RCC 7860 (cell line): ENCODE data around the gene OMP.

Experiments used
- DNase-seq: peaks from one replicate; pipeline ENCODE4 v3.0.0-alpha.2; 2015; ENCODE audit warnings: low spot score
- FAIRE-seq: peaks from 2 replicates; lab custom pipeline; 2012; peaks lifted over from hg19 to GRCh38; lab: Jason Lieb, UNC

The OMP gene

DNA sequence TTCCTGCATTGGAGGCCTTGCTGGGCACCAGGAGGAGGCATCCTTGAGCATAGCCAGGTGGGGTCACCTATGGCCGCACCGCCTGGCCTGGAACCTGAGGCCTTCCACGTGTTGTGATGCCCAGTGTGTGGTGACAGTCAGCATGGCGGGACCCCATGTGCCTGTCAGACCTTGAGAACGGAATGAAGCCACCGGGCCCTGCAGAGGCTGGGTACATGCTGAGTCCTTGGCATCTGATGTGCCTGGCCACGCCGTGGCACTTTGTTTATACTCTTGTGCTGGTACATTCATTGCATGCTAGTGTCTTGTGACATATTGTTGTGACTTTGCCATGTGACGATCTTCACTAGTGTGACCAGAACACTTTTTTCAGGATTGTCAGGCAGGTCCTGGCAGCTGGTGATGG, 16.9 kb downstream of the OMP start:
- FAIRE-seq (no peak), DNase-seq (no peak)

DNA sequence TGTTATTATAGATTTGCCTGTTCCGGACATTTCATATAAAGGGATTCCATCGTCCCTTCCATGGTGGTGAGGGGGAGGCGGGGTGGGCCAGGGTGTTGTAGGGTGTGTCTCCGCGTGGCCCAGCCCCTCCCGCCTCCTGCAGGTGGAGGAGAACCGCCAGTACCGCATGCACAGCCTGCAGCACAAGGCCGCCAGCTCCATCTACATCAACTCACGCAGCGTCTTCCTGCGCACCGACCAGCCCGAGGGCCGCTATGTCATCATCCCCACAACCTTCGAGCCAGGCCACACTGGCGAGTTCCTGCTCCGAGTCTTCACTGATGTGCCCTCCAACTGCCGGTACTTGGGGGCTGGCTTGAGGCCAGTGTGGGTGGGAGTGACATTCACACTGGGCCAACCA, 17.9 kb downstream of the OMP start:
- DNase-seq = no peak
- no peak for FAIRE-seq

DNA sequence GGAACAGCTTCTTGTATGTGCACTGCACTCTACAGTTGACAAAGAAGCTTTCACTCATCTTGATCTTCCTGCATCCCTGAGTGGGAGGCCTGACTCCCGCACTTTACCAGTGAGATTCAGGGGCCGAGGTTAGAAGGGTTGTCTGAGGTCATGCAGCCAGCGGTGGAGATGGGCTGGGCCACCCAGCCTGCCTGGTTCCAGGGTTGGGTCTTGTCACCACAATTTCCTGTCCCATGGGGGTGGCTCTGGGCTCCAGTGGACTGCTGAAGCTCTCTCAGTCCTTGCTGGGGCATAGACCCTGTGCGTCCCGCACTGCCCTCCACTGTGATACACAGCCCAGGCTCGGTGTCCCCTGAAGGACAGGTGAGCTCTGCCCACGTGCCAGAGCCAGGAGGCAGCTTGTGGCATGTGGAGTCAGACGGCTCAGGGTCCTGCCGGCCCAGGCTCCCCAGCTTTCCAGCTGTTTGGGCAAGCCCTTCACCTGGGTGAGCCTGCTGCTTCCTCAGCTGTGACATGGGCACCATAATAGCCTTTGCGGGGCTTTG, 18.5 kb downstream of the OMP start:
- no peak for FAIRE-seq
- DNase-seq = no peak

DNA sequence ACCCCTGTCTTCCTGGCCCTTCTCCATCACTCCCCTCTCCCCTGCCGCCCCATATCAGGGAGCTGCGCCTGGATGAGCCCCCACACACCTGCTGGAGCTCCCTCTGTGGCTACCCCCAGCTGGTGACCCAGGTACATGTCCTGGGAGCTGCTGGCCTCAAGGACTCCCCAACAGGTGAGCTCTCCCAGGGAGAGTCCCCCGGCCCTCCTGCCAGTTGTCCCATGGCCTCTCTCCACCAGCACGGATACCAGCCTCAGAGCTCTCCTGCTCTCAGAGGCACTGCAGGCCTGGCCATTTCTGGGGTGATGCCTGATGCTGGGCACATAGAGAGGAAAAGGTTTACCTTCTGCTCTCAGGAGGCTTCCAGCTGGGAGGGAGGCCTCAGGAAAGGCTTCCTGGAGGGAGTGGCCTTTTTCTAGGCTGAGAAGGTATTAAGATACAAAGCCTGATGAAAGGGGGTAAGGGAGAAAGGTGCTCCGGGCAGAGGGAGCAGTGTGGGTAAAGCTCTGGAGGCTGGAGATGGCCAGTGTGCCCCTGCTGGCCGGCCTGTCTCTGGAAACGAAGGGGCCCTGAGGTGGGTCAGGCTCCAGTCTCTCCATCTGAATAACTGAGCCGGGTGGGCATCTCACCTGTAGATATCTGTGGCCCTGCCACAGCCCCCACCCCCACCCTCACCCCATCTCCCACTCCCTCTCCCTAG, 19.4 kb downstream of the OMP start:
- no peak for FAIRE-seq
- DNase-seq = no peak

DNA sequence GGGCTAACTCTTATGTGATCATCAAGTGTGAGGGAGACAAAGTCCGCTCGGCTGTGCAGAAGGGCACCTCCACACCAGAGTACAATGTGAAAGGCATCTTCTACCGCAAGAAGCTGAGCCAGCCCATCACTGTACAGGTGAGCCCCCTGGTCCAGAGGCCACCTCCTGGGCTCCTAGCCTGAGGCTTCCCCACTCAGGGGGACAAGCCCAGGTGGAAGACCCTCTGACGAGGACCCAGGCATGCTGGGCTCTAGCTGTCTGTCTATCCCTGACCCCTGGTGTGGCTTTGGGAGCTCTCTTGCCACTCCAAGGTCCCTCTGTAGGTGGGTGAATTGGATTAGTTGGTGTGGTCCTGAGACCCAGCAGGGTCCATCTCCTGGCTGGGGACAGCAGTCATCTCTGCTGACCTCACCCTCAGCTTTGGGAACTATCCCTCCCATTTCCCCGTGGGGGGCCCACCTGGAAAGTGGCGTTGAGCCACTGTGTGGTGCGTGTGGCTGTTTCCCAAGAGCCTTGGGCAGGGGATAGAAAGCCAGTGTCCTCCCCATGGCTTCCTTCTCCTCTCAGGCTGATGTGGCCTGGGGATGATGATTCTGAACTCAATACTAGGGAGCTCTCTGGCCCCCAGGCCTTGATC, 20.1 kb downstream of the OMP start:
- FAIRE-seq (no peak), DNase-seq (no peak)

DNA sequence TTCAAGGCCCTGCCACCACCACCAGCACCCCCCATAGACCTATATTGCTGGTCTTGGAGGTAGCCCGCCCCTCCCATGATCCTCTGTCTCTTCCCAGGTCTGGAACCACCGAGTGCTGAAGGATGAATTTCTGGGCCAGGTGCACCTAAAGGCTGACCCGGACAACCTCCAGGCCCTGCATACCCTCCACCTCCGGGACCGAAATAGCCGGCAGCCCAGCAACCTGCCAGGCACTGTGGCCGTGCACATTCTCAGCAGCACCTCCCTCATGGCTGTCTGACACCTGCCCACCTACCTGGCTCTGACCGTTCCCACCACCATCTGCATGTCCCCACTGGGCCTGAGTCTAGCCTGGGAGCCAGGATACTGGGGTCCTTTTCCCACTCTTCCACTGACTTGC, 21.0 kb downstream of the OMP start:
- FAIRE-seq = no peak
- DNase-seq = no peak

DNA sequence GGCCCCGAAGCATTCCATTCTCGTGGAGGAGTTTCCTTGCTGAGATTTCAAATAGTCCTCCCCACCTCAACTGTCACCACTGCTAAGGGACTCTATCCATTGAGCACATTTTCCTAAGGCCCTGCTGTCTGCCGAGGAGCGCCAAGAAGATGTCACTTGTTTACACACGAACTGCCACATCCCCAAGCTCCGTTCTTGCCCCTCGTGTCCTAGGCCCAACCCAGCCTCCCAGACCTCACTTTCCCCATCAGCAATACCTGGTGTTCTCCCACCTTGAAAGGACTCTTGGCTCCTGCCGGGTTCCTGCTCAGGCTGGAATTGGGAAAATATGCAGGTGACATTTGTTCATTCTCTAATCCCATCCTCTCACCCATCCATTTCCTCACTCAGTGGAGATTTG, 21.4 kb downstream of the OMP start:
- no peak for FAIRE-seq
- DNase-seq = no peak

DNA sequence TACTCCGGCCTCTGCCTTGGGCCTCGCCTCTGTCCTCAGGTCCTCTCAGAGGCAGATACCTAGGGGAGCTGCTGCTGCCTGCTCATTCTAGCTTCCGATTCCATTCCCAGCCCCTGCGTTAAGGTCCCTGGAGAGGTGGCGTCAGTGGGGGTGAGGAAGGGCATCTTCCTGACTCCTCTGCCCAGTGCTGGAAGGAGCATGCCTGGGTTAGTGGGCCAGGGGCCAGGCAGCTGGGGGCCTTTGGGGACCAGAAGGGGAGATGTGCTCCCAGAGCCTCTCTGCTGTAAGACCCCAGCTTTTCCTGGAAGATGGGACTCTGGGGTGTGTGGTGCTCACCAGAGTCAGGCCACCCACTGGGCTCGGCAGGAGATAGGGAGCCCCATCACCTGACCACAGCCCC, 21.8 kb downstream of the OMP start:
- no peak for DNase-seq
- no peak for FAIRE-seq

DNA sequence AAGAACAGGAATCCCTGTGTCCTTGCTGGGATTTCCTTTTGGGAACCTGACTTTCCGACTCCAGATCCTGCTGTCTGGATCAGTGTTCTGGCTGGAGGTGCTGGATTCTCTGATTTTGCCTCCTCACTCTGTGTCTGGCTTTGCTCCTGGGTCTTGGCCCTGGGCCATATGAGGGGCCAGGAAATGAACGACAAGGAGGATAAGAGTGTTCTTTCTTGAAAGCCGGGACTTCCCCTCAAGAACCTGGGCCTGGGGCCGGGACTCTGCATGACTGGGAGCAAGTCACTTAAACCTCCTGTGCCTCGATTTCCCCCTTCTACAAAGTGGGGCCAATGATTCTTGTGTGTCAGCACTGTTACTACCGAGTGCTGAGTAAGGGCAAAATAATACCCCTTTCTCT, 22.6 kb downstream of the OMP start:
- FAIRE-seq (no peak), DNase-seq (no peak)

DNA sequence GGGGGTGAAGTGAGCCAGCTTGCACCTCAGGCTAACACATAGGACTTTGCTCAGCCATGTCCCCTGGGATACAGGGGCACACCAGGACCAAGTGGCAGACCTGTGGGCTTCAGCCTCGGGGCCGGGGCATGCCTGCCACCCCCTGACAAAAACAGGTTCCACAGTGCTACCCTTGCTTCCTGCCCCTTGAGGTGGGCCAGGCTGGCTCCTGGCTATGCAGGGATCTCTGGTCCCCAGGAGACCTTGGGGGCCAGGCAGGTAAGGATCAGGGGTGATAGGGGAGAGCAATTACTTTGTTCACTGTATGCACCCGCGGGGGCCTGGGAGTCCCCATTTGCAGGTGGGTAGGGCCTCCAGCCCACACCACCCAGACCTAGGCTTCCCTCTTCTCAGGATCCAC, 23.1 kb downstream of the OMP start:
- no peak for FAIRE-seq

DNA sequence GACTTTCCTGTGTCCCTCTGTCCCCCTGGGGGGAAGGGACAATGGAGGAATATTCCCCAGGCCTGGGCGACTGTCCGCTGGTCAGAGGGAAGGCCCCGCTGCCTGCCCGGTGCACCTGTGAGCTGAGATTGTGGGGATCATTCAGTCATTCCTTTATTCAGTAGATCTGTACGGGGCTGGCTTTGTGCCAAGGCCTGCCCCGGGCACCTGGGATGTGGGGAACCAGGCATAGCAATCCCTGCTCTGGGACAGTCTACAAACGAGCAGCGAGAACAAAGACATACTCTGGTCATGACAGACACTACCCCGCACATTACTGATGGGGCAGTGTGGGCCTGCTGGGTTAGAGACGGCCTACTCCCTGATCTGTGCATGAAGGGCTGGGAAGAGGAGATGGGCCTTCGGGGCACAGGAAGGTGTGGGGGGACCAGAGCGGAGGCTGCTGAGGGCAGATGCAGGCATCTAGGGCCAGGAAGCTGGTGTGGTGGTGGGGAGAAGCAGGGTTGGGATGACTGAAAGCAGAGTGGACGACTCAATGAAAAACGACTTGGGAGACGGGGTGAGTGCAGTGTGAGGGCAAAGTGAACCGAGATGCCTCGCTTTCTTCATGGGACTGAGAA, 23.6 kb downstream of the OMP start:
- DNase-seq (no peak), FAIRE-seq (no peak)

More for the DNA sequence above, 23.1 kb downstream of the OMP start:
- no peak for DNase-seq

DNA sequence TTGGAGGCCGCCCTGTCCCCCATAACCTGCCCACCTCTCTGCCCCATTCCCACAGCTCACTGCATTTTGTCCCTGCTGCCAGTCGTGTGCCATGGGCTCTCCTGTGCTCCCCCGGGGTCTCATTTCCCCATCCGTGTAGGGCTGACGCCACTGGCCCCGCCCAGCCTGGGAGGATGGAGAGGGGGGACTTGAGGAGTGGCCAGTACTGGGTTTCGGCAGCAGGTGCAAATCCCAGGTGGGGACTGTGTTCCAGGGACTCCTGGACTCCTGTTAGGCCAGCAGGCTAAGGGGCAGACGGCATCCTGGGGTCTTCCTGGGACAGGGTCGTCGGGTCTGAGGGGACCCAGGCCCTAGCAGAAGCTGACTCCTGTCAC, 24.2 kb downstream of the OMP start:
- no peak for DNase-seq
- no peak for FAIRE-seq

DNA sequence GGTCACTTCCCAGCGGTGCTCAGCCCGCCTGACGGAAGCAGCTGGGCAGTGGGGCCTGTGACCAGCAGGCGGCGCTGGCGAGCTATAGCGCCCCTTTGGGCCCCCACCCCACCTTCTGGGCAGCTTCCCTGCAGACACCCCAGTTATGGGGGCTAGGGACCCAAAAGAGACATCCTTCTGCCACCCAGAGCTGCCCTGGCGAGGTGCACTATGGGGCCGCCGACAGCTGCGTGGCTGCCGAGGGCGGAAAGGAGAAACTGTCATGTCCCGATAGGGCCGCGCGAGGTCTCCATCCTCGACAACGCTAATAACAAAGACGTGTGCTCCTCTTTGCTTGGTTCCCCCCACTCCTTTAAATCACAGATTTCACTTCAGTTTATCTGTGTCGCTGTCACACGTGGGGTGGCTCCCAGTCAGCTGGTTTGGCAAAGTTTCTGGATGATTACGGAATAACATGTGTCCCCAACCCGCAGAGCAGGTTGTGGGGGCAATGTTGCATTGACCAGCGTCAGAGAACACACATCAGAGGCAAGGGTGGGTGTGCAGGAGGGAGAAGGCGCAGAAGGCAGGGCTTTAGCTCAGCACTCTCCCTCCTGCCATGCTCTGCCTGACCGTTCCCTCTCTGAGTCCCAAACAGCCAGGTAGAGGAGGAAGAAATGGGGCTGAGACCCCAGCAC, 24.7 kb downstream of the OMP start:
- no peak for DNase-seq
- no peak for FAIRE-seq

DNA sequence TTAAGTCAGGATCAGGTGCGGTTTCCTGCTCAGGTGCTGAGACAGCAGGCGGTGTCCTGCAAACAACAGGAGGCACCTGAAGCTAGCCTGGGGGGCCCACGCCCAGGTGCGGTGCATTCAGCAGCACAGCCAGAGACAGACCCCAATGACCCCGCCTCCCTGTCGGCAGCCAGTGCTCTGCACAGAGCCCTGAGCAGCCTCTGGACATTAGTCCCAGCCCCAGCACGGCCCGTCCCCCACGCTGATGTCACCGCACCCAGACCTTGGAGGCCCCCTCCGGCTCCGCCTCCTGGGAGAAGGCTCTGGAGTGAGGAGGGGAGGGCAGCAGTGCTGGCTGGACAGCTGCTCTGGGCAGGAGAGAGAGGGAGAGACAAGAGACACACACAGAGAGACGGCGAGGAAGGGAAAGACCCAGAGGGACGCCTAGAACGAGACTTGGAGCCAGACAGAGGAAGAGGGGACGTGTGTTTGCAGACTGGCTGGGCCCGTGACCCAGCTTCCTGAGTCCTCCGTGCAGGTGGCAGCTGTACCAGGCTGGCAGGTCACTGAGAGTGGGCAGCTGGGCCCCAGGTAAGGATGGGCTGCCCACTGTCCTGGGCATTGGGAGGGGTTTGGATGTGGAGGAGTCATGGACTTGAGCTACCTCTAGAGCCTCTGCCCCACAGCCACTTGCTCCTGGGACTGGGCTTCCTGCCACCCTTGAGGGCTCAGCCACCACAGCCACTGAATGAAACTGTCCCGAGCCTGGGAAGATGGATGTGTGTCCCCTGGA, 25.5 kb downstream of the OMP start, which contains the start of gene MYO7A:
TSS of gene MYO7A (plus strand) at position 327 of the 772 bp plus-strand sequence. CDS start 2,389 bp downstream, outside the sequence.
- FAIRE-seq (no peak), DNase-seq (no peak)

DNA sequence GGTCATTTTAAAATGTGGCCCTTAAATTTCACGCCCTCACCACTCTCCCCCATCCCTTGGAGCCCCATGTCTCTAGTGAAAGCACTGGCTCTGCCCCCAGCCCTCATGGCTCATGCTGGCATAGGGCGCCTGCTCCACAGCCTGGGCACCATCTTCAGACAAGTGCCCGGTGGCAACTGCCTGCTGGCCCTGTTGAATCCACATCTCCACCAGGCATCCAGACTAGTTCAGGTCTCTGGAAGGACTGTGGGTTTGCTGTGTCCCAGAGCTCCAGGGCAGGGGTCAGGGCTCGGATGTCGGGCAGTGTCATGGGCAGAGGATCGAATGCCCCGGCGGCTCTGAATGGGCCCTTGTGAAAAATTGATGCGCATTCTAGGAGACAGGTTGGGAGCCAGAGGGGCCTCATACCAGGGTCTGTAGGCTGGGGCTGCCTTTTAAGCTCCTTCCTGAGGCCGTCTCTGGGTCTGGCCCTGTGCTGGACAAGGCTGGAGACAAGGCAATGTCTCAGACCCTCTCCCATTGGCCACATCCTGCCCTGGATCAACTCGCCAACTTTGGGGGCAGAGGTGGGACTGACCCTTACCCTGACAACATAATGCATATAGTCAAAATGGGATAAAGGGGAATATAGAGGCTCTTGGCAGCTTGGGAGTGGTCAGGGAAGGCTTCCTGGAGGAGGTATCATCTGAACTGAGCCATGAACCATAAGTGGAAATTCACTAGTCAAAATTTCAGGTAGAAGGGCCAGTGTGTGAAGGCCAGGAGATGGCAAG, 26.6 kb downstream of the OMP start:
- FAIRE-seq = no peak
- DNase-seq = no peak

DNA sequence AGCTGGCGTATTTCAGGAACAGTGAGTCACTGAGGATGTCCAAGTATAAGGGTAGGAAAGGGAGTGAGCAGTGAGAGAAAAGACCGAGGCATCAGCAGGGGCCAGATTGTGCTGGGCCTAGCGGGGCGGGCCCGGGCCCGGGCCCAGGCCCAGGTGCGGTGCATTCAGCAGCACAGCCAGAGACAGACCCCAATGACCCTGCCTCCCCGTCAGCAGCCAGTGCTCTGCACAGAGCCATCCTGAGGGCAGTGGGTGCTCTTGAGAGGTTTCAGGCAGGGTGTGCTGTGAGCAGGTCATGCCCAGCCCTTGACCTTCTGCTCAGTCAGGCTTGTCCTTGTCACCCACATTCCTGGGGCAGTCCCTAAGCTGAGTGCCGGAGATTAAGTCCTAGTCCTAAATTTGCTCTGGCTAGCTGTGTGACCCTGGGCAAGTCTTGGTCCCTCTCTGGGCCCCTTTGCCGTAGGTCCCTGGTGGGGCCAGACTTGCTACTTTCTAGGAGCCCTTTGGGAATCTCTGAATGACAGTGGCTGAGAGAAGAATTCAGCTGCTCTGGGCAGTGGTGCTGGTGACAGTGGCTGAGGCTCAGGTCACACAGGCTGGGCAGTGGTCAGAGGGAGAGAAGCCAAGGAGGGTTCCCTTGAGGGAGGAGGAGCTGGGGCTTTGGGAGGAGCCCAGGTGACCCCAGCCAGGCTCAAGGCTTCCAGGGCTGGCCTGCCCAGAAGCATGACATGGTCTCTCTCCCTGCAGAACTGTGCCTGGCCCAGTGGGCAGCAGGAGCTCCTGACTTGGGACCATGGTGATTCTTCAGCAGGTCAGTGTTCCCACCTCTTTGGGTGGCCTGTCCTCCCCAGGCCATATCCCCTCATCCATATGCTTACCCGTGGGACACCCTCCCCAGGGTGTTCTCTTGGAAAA, 27.5 kb downstream of the OMP start:
- FAIRE-seq (no peak), DNase-seq (no peak)

DNA sequence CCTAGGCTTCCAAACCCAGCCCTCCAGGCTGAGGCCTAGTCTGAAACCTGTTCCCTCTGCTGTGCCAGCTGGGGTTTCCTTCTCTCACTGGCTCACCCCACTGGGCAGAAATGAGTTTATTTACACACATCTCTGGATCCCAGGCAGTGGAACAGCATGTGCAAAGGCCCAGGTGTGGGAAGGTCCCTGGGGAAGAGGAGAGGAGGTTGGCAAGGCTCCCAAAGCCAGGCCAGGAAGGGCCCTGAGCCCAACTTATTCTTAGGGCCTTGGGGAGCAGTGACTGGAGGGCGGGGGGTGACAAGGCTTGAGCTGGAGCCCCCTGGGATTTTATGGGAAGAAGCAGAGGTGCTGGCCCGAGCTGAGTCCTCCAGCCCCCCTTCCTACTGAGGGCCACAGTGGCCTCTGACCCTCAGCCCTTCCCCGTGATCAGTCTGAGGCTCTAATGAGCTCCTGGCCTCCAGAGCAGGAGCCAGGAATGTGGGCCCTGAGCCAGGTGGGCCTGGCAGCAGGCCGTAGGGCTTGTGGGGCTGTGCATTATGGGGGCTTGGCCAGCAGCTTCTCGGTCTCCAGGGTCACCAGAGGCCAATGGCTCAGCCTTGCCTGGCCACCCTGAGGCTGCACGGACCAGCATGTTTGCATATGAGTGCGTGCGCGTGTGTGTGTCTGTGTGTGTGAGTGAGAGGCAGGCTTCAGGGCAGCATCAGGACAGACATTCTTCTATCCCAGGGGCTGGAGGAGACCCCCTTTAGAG, 28.3 kb downstream of the OMP start:
- DNase-seq (peak; percentile 24), FAIRE-seq (no peak)

DNA sequence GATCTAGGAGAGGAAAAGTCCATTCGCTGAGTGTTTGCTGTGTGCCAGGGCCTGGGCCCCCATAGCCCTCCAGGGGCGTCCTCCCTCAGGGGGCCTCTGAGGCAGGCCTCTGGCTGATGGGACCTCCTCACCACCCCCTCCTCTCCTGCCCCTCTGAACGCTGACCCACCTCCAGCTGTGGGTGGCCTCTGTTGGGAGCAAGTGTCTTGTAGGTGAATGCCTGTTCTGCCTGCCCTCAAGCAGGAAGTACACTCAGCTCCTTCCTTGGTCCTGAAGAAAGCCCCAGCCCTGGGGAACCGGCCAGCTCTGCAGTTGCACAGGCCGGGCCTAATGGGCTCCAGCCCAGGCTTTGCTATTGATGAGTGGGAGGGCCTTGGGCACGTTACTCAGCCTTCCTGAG, 28.9 kb downstream of the OMP start:
- no peak for DNase-seq
- FAIRE-seq = no peak
